SU-DHL-6 (cell line): ENCODE results near the gene CSHL1.

Experiments
- CTCF ChIP-seq: fragments of 200-600 bp; sonication (generic); IDR thresholded peaks from one replicate; pipeline ENCODE4 v1.5.1; 2017; ENCODE audit warnings: antibody characterized with exemption, mild to moderate bottlenecking, low read length, moderate library complexity; ENCODE audit not compliant: insufficient read depth, poor library complexity, severe bottlenecking
- EZH2phosphoT487 ChIP-seq: fragments of 200-600 bp; sonication (generic), shearing (Covaris generic); conservative IDR thresholded peaks from 2 replicates; pipeline ENCODE4 v1.6.1; 2018; ENCODE audit warnings: mild to moderate bottlenecking, antibody characterized with exemption, low read length, moderate library complexity, mixed read lengths

GRCh38 chr17:63945784-63946439, 34.9 kb upstream of the CSHL1 start:
- TF ChIP-seq CTCF = no peak
- no peak for TF ChIP-seq EZH2phosphoT487
